ENCODE results near the gene CLDN5.
"Not testable (repeated sequence)": the region's sequence is repeated elsewhere in the genome, so short reads cannot be mapped to it uniquely, and the experiment has no call there.

The CLDN5 gene

DNA sequence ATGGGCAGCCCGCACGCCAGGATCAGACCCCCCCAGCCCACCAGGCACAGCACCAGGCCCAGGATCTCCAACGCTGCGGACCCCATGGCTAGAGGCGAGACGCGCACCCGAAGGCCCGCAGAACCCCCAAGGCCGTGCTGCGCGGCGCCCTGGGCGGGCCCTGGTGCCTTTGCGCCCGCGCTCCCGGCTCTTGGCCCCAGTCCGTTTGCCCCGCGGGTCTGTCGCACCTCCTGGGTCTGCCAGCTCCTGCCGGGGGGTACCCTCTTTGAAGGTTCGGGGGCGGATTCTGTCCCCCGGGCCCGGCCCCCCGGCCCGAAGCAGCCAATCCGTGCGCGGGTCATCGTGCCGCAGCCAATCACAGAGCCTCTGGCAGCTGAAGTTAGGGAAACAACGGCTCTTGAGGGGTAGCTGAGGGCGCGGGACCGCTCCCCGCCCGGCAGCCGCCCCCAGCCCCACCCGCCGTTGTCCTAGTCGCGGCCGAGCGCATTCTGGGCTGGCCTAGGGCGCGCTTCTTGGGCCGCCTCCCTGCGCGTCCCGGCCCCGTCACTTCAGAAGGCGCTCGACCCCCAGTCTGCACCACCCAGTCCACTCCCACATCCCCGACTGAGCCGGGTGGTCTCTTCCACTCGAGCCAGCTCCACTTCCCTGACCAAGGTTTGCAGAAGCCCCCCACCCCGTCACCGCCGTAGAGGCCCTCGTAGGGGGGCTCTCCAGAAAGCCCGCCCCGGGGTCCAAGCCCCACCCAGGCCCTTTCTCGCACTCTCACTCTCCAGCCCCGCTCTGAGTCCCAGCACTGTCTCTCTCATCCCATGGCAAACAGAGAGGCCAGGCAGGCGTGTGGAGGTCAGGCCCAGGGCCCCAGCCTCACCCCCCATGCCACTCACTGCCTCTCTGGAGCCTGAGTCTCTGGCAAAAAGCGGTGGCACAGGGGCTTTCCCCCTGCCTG lies at the start of gene CLDN5:
TSS of gene CLDN5 (minus strand) at position 241 of the 946 bp plus-strand sequence. CDS start at position 86, 155 bp downstream.
- DNase-seq = no peak

DNA sequence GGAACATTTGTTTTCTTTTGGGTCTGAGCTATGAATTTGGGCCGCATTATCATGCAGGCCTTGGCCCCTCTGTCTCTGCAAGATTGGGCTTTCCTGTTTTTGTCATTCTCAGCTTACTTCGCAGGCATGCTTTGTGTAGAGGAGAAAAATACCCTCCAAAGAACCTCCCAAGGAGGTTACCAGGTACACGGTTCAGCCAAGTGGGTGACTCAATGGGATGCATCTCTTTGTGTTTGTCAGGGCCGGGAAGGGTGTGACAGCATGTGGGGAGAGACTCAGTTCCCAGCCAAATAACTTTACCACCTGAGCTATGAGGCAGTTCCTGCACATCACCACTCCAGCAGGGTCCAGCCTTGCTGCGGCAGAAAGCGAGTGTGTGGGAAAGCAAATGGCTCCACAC lies 47.8 kb upstream of the CLDN5 start:
- DNase-seq = no peak

DNA sequence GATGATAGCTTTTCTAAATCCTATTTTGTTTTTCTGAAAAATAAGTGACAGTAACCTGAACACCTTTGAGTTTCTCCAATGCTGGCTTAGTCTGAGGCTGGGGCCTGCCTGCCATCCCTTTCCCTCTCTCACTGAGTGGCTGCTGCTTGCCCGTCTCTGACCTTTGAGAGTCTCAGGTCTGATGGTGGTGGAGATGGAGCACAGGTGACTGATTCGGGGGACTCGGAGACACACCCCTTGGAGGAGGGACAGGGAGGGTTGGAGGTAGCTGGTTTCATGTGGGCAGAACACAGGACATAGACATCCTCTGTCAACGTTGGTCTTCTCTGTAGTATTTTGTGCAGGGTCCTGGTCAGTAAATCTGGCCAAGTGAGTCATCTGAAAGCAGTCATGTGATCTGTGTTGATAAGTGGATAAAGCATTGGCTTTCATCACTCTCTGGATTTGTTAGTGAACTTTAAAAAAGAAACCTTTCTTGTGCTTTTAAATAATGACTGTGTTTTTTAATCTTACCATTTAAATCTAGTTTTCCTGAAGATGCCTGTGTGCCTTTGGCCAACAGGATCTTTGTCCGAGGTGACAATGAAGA lies 47.1 kb upstream of the CLDN5 start:
- no peak for DNase-seq

DNA sequence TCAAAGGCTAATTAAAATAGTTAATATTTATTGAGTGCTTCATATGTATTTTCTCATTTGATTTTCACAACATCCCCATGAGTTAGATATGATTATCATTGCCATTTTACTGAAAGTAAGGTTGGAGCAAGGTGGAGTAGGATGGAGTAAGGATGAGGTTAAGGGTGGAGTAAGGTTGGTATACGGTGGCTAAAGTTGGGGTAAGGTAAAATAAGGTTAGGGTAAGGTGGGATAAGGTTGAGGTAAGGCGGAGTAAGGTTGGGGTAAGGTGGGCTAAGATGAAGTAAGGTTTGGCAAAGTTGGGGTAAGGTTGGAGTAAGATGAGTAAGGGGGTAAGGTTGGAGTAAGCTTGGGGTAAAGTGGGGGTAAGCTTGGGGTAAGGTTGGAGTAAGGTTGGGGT lies 45.8 kb upstream of the CLDN5 start:
- DNase-seq = no peak

GRCh38 chr22:19569276-19569640 lies 45.0 kb upstream of the CLDN5 start:
- no peak for DNase-seq

DNA sequence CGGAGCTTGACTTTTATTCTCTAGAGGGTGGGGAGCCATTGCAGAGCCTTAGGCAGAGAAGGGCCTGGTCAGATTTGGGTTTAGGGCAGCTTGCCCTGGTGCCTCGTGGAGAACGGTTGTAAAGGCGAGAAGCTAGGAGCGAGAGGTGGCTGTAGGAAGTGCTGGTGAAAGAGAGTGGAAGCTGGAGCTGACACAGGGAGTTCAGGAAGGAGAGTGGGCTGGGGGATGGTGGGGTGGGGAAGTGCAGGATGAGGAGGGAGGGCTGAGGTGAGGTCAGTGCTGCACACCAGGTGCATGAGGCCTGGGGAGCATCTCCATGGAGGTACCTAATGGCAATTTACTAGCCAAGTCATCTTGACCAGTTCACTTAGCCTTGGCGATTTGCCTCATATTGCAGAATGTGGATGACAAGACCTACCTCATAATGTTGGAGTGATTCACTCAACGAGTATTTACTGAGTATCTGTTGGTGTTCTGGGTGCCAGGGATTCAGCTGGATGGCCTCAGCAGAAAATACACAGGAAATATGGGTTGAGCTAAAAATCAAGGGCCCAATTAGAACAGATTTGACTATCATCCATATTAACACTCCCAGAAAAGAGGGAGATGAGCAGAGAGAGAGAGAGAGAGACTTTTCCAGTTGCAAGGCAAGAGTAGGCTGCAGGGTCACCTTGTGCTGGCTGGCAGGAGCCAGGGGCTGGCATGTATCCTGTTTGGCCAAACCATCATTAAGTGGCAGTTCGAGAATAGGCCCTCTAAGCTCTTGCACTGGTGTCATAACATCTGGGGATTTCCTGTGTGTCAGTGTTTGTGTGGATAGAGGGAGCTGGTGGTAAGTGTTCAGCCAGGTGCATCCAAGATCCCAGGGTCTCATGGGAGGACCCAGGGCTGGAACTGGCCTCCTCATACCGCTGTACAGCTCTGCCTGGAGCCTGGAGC lies 44.4 kb upstream of the CLDN5 start:
- no peak for DNase-seq

DNA sequence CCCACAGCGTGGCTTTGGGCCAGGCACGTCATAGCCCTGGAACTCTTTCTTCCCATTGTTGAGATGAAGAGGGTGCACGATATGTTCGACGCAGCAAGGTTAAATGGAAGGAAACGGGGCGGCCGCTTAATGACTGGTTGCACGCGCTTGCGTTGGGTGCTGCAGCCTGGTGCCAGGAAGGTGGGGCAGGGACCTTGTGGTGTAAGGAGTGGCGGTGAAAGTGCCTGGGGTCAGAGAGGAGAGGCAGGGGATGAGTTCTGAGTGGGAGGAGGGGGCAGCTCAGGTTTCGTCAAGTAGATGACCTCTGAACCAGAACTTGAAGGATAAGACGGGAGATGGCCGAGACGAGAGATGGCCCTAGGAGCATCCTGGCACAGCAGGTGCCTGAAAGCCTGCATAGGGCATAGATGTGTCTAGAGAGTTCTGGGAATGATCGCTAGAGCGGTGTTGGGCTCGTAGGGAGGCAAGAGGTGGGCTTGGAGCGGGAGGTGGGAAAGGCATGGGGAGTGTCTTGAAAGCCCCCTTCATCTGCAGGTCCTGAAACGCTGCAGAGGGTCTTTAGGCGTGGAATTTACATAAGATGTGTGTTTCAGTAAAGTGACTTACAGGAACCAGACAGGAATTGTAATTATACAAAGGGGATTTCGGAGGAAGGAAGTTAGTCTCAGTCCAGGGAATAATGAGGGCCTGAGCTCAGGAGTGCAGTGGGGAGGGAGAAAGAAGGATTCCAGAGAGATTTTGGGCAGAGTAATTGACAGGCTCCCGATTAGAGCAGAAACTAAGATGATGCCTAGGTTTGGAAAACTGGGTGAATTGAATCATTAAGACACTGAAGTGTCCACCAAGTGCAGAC lies 43.2 kb upstream of the CLDN5 start:
- DNase-seq = no peak

DNA sequence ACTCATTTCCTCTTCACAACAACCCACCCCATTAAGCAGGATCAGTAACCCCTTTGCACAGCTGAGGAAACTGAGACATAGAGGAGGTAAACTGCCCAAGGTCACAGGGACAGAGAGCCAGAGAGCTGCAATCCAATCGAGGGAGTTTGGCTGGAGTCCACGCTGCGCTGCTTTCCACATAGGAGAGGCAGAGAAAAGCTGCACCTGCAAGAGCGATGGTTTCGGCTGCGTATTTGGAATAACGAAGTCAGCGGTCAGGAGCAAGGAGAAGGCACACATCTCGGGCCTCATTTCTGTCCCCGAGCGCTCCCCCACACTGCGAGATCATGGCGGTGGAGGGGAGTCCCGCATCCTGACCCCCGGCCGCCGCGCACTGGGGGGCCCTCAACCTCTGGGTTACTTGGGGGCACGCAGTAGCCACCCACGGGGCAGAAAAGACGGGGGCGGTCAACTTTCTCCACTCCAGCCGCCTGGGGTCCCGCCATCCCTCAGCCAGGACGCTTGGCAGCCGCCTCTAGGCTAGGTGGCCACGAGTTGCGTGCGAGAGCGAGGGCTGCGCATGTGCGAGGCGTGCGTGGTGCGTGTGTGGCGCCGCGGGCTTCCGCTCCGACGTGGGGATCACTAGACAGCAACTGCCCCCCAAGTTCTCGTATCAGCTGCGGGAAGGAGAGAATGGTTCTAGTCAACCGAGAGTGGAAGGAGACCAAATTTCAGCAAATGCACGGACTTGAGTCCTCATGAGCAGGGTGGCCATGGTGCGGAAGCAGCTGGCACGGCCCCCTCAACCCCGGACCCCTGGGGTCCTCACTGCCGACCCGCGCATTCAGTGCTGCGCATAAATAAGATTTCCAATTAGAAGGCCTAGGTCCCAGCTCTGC lies 42.3 kb upstream of the CLDN5 start:
- DNase-seq = no peak

- DNase-seq = no peak
These were observed 41.4 kb upstream of the CLDN5 start for GRCh38 chr22:19565382-19566278.

DNA sequence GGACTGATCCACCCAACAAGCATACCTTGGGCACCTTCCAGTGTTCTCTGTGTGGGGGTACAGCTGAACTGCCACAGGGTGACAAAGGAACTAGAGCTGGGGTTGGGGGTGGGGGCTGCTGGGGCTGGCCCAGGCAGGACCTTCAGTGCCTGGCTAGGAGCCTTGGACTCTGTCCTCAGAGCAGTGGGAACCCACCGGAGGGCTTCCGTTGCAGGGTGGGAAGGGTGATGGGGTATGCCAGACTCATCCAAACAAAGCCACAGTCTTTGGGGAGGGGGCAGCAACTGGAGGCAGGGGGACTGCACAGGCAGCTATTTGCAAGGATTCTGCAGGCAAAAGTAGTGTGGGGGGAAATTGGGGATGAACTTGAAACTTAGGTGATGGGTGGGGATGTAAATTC lies 35.7 kb upstream of the CLDN5 start:
- no peak for DNase-seq

GRCh38 chr22:19559324-19559811 lies 35.2 kb upstream of the CLDN5 start:
- no peak for DNase-seq

- DNase-seq = no peak
These were observed 32.8 kb upstream of the CLDN5 start for GRCh38 chr22:19556963-19557545.

GRCh38 chr22:19555651-19556050 lies 31.4 kb upstream of the CLDN5 start:
- DNase-seq = no peak

DNA sequence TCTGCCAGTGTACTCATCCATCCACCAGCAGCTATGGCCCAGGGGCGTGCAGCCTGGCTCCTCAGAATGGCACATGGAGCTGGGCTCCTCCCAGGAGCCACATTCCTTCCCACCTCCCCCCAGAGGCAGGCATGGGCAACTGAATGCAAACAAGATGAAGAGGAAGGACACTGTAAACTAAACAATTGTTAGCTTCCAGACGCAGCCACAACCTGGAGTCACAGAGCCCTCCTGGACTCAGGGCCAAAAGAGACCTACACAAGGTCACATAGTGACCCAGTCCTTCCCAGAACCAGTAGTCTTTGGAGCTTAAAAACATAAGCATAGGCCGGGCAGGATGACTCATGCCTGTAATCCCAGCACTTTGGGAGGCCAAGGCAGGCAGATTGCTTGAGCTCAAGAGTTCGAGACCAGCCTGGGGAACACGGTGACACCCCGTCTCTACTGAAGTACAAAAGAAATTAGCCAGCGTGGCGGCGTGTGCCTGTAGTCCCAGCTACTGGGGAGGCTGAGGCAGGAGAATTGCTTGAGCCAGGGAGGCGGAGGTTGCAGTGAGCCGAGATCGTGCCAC lies 30.7 kb upstream of the CLDN5 start:
- DNase-seq = no peak

DNA sequence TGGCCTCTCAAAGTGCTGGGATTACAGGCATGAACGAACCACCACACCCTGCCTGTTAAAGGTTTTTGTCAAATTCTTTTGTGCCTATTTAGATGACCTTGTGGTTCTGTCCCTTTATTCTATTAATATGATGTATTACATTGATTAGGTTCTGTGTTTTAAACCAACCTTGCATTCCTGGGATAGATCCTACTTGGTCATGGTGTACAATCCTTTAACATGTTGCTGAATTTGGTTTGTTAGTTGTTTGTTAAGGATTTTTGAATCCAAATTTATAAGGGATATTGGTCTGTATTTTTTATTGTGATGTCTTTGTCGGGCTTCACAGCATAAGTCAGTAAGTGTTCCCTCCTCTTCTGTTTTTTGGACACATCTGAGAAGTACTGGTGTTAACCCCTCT lies 29.0 kb upstream of the CLDN5 start:
- DNase-seq = no peak

DNA sequence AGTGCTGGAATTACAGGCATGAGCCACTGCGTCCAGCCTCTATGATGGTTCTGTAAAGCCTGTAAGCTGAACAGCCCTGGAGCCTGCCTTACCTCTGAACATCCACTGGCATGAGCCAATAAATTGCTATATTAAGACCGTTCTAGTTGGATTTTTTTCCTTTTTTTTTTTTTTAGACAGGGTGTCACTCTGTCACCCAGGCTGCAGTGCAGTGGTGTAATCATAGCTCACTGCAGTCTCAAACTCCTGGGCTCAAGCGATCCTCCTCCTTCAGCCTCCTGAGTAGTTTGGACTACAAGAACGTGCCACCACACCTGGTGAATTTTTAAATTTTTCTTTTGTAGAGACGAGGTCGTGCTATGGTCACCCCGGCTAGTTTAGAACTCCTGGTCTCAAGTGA lies 26.2 kb upstream of the CLDN5 start:
- DNase-seq = no peak

- DNase-seq = no peak
These were observed 25.2 kb upstream of the CLDN5 start for GRCh38 chr22:19549428-19549827.

DNA sequence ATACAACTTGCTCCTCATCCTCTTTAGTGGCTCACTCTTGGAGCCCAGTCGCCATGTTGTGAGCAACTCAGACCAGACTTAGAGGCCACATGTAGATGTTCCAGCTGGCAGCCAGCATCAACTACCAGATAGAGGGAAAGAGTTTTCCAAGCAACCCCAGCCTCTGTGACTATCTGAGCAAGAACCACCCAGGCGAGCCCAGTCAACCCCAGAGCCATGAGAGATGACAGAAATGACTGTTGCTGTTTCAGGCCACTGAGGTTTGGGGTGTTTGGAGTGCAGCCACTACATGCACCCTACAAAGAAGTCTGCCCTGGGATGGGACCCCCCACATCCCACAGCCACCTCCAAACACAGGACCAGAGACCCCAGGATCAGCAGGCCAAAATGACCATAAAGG lies 24.8 kb upstream of the CLDN5 start:
- DNase-seq = no peak

DNA sequence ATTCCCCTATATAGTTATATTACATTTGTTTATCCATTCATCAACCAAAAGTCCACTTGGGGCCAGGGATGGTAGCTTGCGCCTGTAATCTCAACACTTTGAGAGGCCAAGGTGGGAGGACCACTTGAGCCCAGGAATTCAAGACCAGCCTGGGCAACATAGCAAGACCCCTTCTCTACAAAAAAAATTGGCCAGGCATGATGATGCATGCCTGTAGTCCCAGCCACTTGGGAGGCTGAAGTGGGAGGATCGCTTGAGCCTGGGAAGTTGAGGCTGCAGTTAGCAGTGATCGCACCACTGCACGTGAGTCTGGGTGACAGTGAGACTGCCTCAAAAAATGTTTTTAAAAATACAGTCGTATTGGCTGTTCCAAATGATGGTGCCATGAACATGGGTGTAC lies 24.2 kb upstream of the CLDN5 start:
- not testable (repeated sequence) for DNase-seq

All from bone marrow (tissue), 2 donors.